Immature natural killer cell (primary cell): Measurements from ENCODE around the gene OCIAD1. TPM values are rescaled to one million over a fixed set of nuclear protein-coding genes. Genes with fewer than 3 reads are reported as not detected.

Source experiments
- DNase-seq, 3 donors: peaks; one replicate each; pipeline ENCODE4 v3.0.0; 2022; ENCODE audit warnings: mixed read lengths in 1 of 3
- H3K27ac Mint-ChIP-seq, 6 donors: one replicate each; pipeline ENCODE4 v1.8.0; 2020; ENCODE audit warnings: mixed read lengths in 6 of 6, mild to moderate bottlenecking in 5 of 6, inconsistent platforms in 4 of 6, moderate library complexity in 3 of 6
- H3K27me3 Mint-ChIP-seq, 3 donors: one replicate each; pipeline ENCODE4 v1.8.0; 2020 to 2021; ENCODE audit warnings: low read depth in 3 of 3, mild to moderate bottlenecking in 3 of 3, mixed read lengths in 3 of 3, moderate library complexity in 3 of 3, inconsistent platforms in 1 of 3
- H3K36me3 Mint-ChIP-seq, 3 donors: one replicate each; pipeline ENCODE4 v1.8.0; 2020; ENCODE audit warnings: mixed read lengths in 3 of 3, inconsistent platforms in 2 of 3, mild to moderate bottlenecking in 2 of 3
- H3K4me1 Mint-ChIP-seq, 2 donors: one replicate each; pipeline ENCODE4 v1.8.0; 2020; ENCODE audit warnings: inconsistent platforms in 2 of 2, mild to moderate bottlenecking in 2 of 2, mixed read lengths in 2 of 2, moderate library complexity in 1 of 2
- H3K4me3 Mint-ChIP-seq, 5 donors: one replicate each; pipeline ENCODE4 v1.8.0; 2020; ENCODE audit warnings: mild to moderate bottlenecking in 5 of 5, mixed read lengths in 5 of 5, inconsistent platforms in 3 of 5, moderate library complexity in 3 of 5
- H3K9me3 Mint-ChIP-seq, 6 donors: one replicate each; pipeline ENCODE4 v1.8.0; 2020; ENCODE audit warnings: mild to moderate bottlenecking in 6 of 6, mixed read lengths in 6 of 6, inconsistent platforms in 4 of 6, moderate library complexity in 3 of 6
- polyA plus RNA-seq, 3 donors: library from polyadenylated mRNA; unstranded; fragments of 300-500 nt; fragmentation: Illumina TruSeq; gene quantifications; one replicate each; pipeline ENCODE4 v1.2.3, GENCODE V29; 2021

Gene OCIAD1, protein sequence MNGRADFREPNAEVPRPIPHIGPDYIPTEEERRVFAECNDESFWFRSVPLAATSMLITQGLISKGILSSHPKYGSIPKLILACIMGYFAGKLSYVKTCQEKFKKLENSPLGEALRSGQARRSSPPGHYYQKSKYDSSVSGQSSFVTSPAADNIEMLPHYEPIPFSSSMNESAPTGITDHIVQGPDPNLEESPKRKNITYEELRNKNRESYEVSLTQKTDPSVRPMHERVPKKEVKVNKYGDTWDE
- polyA plus RNA-seq = 100 to 1,000 TPM; 159 to 181 (median 160) TPM

DNA sequence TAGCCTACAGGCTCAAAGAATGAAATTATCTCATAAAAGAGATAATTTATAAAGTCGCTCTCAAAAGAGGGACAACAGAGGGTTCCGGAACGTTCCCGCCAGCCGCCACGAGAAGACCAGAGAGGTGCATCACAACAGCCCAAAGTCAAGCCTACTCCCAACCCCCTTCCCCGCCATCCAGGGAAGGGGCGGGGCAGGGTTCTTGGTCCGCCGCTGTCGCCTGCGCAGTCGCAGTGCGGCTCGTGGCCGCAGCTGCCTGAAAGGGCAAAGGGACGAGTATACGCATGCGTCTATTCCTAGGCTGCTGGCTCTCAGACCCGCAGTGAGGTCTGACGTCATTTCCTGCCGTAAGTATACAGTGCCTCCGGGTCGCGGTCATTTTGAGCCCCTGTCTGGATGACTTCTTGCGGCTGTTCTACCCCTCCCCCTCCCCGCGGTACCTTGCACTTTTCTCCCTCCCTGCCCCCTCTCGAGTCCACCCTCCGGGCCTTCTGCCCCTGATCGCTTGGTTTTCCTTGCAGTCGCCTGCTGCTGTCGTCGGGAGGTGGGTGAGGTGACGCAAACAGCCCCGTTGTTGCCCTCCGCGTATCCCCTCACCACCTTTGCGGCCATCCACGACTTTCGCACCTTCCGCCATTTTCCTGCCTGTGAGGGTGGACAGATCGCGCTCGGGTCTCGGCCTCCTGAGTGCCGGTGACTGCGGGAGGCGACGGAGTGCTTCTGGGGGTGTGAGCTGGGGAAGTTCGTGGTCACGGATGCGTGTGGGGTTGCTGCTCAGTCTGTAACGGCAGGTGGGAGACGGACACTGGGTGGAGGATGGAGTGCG is at the start of gene OCIAD1:
Gene OCIAD1 (plus strand): TSS at position 383 of the 826 bp plus-strand sequence. CDS start 1,537 bp downstream, outside the sequence.
- Mint-ChIP-seq H3K36me3 (peaks cover 6 to 15% (median 8%) of the 10 kb centered on the region in 3 donors), H3K27ac (peak within 1 kb of the TSS; percentile 97 to 100 (median 100)), H3K27me3 (peaks cover 10 to 17% (median 14%) of the 10 kb centered on the region in 3 donors), H3K4me1 (peaks cover 30 to 35% of the 10 kb centered on the region in 2 donors), H3K9me3 (peaks cover 0 to 2% (median 0%) of the 10 kb centered on the region in 6 donors), H3K4me3 (peak within 1 kb of the TSS; percentile 98 to 100 (median 99))
- peak; percentile 96 to 97 (median 97) for DNase-seq

DNA sequence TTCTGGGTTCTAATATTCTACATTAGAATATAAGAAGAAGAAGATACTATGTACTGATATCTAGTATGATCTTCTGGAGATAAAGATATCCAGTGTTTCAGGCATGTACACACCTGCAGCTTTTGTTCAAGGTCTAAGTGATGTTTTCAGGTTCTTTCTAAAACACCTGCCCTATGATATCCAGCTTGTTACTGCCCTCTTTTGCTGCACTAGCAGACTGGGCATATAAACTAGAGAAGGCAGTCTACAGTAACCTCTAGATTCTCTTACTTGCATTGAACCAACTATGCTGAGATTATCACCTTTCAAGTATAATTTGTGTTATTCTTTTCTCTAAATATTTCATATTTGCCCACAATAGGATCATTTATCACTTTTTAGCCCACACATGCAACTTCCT is 48.9 kb upstream of the OCIAD1 start:
- peaks cover 0 to 3% (median 0%) of the 10 kb centered on the region in 3 donors for H3K36me3 Mint-ChIP-seq
- H3K4me3 Mint-ChIP-seq = peak overlapping the region in 1 of 5 donors; percentile 14
- no peaks in the 10 kb centered on the region for H3K9me3 Mint-ChIP-seq
- H3K4me1 Mint-ChIP-seq = peaks cover 26 to 32% of the 10 kb centered on the region in 2 donors
- H3K27ac Mint-ChIP-seq = peak overlapping the region in 3 of 6 donors; percentile 22 to 31 (median 25)
- peaks cover 4 to 15% (median 6%) of the 10 kb centered on the region in 3 donors for H3K27me3 Mint-ChIP-seq
- DNase-seq = no peak

DNA sequence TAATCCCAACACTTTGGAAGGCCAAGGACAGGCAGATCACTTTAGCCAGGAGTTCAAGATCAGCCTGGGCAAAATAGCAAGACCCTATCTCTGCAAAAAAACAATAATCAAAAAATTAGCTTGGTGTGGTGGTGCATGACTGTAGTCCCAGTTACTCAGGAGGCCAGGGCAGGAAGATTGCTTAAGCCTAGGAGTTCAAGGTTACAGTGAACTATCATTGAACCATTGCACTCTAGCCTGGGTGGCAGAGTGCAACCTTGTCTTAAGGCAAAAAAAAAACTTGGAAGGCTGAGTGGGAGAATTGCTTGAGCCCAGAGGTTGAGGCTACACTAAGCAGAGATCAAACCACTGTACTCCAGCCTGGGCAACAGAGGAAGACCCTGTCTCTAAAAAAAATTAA is 45.6 kb upstream of the OCIAD1 start:
- DNase-seq = no peak
- Mint-ChIP-seq H3K27me3 (peaks cover under 1 to 5% (median under 1%) of the 10 kb centered on the region in 3 donors), H3K9me3 (no peaks in the 10 kb centered on the region), H3K4me3 (no peak overlapping the region), H3K27ac (no peak overlapping the region), H3K36me3 (peaks cover 0 to 3% (median 0%) of the 10 kb centered on the region in 3 donors), H3K4me1 (peaks cover 5 to 10% of the 10 kb centered on the region in 2 donors)

DNA sequence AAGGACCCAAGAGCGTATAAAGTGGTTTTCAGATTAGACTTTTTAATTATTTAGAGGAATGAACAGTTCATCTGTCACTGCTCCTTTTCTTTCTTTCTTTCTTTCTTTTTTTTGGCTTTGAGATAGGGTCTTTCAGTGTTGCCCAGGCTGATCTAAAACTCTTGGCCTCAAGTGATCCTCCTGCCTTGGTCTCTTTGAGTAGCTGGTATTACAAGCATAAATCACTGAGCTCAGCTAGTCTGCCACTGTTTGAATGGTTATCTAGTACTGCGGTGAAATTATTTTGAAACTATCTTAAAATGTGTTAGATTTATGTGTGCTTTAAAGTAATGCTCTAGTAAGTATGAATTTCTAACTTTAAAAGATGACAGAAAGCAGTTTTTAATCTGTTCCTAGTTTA is 44.3 kb upstream of the OCIAD1 start:
- no peaks in the 10 kb centered on the region for H3K4me1 Mint-ChIP-seq
- no peak overlapping the region for H3K4me3 Mint-ChIP-seq
- DNase-seq = no peak
- H3K27me3 Mint-ChIP-seq = peaks cover 0 to 2% (median 0%) of the 10 kb centered on the region in 3 donors
- no peaks in the 10 kb centered on the region for H3K9me3 Mint-ChIP-seq
- H3K27ac Mint-ChIP-seq = no peak overlapping the region
- peaks cover 0 to 3% (median 0%) of the 10 kb centered on the region in 3 donors for H3K36me3 Mint-ChIP-seq

DNA sequence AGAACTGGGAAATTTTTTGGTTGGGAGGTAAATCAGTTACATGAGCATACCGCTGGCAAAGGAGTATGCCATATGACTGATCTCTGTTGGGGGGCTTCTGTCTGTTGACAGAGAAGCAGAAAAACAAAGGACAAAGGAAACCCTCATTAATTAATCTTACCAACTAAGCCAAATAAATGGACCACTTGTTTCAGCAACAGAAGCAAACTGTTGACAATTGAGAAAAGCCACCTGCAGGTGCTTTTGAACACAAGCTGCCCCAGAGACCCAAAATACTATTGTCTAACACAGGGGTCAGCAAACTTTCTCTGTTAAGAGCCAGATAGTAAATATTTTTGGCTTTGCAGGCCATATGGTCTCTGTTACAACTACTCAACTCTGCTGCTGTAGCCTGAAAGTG is 43.8 kb upstream of the OCIAD1 start:
- peaks cover 0 to 2% (median 0%) of the 10 kb centered on the region in 3 donors for H3K27me3 Mint-ChIP-seq
- H3K9me3 Mint-ChIP-seq = no peaks in the 10 kb centered on the region
- no peak for DNase-seq
- H3K27ac Mint-ChIP-seq = no peak overlapping the region
- H3K4me3 Mint-ChIP-seq = no peak overlapping the region
- H3K36me3 Mint-ChIP-seq = peaks cover 0 to 3% (median 0%) of the 10 kb centered on the region in 3 donors
- no peaks in the 10 kb centered on the region for H3K4me1 Mint-ChIP-seq

DNA sequence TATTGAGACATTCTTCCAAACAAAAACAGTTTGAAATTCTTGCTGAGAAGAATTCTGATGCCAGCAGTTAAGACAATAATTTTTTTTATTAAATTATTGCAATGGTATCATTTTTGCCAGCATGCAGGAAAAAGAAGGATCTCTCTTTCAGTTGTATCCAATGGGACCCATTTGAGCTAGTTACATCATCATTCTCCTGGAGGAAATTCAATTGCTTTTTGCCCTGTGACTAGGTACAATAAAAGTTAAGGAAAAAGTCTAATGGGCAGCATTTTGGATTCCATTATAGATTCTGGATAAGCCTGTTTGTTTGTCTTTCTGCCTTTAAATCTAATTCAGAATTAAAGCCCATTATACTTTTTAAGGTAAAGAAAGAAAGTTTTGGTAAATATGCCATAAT is 40.3 kb upstream of the OCIAD1 start:
- DNase-seq = no peak
- Mint-ChIP-seq H3K27ac (no peak overlapping the region), H3K9me3 (no peaks in the 10 kb centered on the region), H3K27me3 (peaks cover 0 to 2% (median 0%) of the 10 kb centered on the region in 3 donors), H3K4me3 (no peak overlapping the region), H3K4me1 (no peaks in the 10 kb centered on the region), H3K36me3 (no peaks in the 10 kb centered on the region)

DNA sequence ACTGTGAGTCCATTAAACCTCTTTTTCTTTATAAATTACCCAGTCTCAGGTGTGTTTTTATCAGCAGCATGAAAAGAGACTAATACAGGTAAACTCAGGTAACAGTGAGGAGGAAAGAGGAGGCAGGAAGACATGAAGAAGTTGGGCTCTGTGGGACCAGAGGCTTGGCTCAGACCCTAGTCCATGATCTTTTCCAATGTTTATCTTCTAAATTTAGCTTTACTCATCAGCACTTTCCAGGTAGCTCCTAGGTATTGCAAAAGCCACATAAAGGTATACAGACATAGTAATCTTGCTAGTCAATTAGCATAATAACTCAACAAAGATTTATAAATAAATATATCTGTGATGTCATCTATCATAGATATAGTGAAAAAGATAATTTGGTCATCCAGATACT is 39.6 kb upstream of the OCIAD1 start:
- no peaks in the 10 kb centered on the region for H3K4me1 Mint-ChIP-seq
- no peak overlapping the region for H3K27ac Mint-ChIP-seq
- DNase-seq = no peak
- H3K4me3 Mint-ChIP-seq = no peak overlapping the region
- no peaks in the 10 kb centered on the region for H3K9me3 Mint-ChIP-seq
- no peaks in the 10 kb centered on the region for H3K36me3 Mint-ChIP-seq
- peaks cover 0 to 2% (median 0%) of the 10 kb centered on the region in 3 donors for H3K27me3 Mint-ChIP-seq

DNA sequence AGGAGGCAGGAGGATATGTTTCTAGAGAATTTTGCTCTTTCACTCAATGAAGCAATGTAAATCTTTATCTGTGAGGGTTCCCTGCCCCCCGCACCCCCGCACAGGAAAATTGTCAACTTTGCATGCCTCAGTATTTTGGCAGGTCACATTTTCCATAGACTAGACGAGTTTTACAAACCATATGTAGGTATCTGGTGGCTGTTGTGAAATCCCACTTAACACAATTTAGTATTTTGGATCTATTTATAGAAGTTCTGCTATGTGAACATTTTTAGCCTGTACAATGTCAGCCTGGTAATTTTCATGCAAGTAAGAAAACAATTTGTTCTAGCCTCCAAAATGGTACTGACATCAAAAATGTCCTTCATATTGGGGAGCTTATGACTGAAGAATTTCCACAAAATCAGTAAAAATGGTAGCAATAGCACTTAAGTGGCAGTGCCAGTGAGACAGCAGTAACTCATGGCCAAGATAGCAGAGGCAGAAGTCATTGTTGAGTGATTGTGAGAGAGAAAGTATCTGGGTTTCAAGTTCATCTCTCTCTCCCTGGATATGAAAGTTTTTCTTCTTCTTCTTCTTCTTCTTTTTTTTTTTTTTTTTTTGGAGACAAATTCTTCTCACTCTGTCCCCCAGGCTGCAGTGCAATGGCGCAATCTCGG is 38.4 kb upstream of the OCIAD1 start:
- no peaks in the 10 kb centered on the region for H3K36me3 Mint-ChIP-seq
- H3K27me3 Mint-ChIP-seq = peaks cover 0 to 2% (median 2%) of the 10 kb centered on the region in 3 donors
- H3K4me1 Mint-ChIP-seq = no peaks in the 10 kb centered on the region
- H3K4me3 Mint-ChIP-seq = no peak overlapping the region
- DNase-seq = no peak
- H3K9me3 Mint-ChIP-seq = no peaks in the 10 kb centered on the region
- H3K27ac Mint-ChIP-seq = no peak overlapping the region

DNA sequence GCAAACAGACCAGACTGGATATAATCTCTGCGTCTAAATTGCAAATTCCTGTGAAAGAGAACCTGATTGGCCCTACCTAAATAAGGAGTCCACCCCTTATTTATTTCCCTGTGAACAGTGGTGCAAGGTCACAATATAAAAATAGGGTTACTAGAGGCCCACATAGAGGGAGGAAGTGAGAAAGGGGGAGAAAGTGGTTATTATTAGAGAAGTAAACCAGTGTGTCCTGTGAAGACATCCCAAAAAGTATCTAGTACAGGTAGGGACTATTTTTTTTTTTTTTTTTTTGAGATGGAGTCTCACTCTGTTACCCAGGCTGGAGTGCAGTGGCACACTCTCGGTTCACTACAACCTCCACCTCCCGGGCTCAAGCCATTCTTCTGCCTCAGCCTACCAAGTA is 35.8 kb upstream of the OCIAD1 start:
- DNase-seq = no peak
- Mint-ChIP-seq H3K36me3 (no peaks in the 10 kb centered on the region), H3K27me3 (peaks cover 0 to 6% (median 5%) of the 10 kb centered on the region in 3 donors), H3K4me3 (no peak overlapping the region), H3K4me1 (no peaks in the 10 kb centered on the region), H3K9me3 (no peaks in the 10 kb centered on the region), H3K27ac (no peak overlapping the region)

DNA sequence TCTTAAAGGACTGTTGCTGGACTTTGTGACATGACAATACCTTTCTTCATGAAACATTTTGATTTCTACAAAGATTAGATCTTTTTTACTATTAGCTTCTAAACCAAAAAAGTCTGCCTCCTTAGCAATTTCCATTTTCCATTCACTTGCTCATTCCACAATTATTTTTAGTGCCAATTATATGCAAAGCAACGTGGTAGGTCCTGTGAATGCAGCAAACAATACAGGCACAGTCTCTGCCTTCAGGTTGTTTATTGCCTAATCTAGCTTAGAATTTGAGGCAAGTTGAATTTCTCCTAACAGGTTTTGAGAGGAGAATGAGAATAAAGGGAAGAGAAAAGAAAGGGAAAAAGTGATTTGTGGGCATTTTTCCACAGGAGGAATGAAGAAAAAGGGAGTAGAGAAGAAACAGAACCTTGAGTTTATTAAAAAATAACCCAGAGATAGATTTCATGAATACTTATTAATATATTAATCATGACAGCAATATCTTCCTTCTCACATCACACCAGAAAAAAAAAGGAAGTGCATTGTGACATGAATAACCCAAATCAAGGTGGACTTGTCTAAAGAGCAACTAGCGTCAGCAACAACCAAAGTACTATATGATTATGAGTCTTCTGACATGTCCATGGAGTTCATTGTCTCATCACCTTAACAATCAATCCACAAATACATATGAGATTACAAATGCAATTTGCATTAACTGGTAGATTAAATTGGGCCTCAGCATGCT is 34.5 kb upstream of the OCIAD1 start:
- Mint-ChIP-seq H3K4me1 (no peaks in the 10 kb centered on the region), H3K27me3 (peaks cover 0 to 5% (median 4%) of the 10 kb centered on the region in 3 donors), H3K4me3 (no peak overlapping the region), H3K27ac (no peak overlapping the region), H3K9me3 (no peaks in the 10 kb centered on the region), H3K36me3 (no peaks in the 10 kb centered on the region)
- no peak for DNase-seq

DNA sequence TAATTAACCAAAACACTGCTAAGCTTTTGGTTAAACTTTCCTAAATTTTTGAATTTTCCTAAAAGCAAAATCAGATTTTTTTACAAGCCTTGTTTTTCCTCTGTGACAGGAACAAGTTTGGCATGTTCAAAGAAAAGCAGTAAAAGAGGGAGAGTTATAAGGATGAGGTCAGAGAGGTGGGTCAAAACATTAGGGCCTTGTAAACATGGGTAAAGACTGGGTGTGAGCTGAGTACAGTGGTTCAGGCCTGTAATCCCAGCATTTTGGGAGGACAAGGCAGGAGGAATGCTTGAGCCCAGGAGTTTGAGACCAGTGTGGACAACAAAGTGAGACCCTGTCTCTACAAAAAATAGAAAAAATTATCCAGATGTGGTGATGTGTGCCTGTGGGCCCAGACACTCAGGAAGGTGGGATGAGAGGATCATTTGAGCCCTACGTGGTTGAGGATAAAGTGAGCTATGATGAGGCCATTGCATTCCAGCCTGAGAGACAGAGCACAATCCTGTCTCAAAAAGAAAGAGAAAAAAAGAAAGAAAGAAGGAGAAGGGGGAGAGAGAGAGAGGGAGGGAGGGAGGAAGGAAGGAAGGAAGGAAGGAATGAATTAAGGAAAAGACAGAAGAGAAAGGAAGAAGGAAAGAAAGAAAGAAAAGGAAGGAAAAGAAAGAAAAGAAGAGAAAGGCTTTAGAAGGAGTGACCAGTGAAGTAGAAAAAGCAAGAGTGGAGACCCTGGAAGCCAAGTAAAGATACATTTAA is 33.8 kb upstream of the OCIAD1 start:
- H3K9me3 Mint-ChIP-seq = no peaks in the 10 kb centered on the region
- no peaks in the 10 kb centered on the region for H3K36me3 Mint-ChIP-seq
- H3K27me3 Mint-ChIP-seq = peaks cover 0 to 6% (median 5%) of the 10 kb centered on the region in 3 donors
- H3K27ac Mint-ChIP-seq = no peak overlapping the region
- no peak overlapping the region for H3K4me3 Mint-ChIP-seq
- H3K4me1 Mint-ChIP-seq = no peaks in the 10 kb centered on the region
- DNase-seq = no peak

DNA sequence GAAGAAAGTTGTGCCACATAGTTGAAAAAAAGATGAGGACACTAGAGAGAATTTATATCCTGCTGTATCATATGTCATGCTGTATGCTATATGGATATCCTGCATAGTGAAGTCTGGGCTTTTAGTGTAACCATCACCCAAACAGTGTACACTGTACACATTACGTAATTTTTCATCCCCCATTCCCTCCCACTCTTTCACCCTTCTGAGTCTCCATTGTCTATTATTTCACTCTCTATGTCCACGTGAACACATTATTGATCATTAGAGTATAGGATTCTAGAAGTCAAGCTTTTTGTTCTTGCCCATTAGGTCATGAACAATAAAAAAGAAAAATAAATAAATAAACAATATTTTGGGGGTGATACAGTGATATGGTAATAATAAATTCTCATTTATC is 32.8 kb upstream of the OCIAD1 start:
- no peaks in the 10 kb centered on the region for H3K9me3 Mint-ChIP-seq
- H3K36me3 Mint-ChIP-seq = no peaks in the 10 kb centered on the region
- no peak overlapping the region for H3K27ac Mint-ChIP-seq
- H3K4me3 Mint-ChIP-seq = no peak overlapping the region
- no peaks in the 10 kb centered on the region for H3K4me1 Mint-ChIP-seq
- peaks cover 0 to 6% (median 5%) of the 10 kb centered on the region in 3 donors for H3K27me3 Mint-ChIP-seq
- no peak for DNase-seq

DNA sequence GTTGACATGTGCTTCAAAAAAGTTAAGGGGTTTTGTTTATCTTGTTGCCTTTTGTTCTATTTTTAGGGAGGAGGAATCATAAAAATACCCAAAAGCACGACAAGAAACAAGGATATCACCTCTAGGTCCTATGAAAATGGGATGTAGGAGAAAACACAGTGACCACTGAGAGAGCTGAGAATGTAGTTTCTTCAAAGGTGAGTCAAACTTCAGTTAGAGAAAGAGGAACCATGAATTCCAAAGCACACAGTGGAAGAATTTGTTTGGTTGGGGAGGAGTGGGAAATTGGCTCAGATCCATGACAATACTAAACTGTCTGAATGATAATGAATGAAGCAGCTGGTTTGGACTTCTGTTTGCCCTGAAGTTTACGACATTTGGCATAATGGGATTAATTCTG is 31.7 kb upstream of the OCIAD1 start:
- H3K27ac Mint-ChIP-seq = no peak overlapping the region
- peaks cover 0 to 6% (median 5%) of the 10 kb centered on the region in 3 donors for H3K27me3 Mint-ChIP-seq
- H3K9me3 Mint-ChIP-seq = no peaks in the 10 kb centered on the region

More for the DNA sequence above, 31.7 kb upstream of the OCIAD1 start:
- H3K4me1 Mint-ChIP-seq = no peaks in the 10 kb centered on the region
- no peak for DNase-seq
- H3K36me3 Mint-ChIP-seq = no peaks in the 10 kb centered on the region
- no peak overlapping the region for H3K4me3 Mint-ChIP-seq
